UCSD-AML1 (cell line): ENCODE measurements around the gene CHIT1.

Experiments
- DNase-seq: peaks from one replicate; lab custom pipeline; 2025; ENCODE audit not compliant: unreplicated experiment; lab: John Stamatoyannopoulos, UW

CHIT1 gene

DNA sequence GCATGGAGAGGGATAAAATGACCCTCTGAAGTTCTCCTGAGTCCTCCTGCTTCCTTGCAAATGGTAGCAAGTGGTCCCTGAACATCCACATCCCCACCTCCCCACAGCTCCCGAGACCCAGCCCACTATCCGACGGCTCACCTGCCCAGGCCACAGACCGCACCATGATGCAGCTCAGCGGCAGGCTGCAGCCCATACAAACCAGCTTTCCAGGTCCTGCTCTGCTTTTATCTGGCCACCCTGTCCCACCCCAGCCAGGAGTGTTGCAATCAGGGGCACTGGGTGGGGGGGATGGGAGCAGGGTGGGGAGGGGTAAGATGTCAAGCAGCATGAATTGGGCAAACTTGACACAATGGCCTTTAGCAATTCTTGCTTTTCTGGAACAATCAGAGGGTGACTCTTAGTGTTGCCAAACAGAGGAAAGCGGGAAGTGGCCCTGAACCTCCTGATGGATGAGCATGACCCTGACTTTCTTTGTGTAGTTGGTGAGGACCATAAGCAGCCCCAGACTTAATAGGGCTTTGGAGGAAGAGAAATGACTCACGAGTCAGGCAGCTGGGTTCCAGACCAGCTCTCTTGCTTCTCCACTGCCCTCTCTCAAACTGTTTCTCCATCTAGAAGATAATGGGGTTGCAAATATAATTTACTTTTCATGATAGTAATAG is at the start of gene CHIT1:
TSS of gene CHIT1 (minus strand) at position 203 of the 665 bp plus-strand sequence. CDS start at position 166, 37 bp downstream.
- DNase-seq: no peak

DNA sequence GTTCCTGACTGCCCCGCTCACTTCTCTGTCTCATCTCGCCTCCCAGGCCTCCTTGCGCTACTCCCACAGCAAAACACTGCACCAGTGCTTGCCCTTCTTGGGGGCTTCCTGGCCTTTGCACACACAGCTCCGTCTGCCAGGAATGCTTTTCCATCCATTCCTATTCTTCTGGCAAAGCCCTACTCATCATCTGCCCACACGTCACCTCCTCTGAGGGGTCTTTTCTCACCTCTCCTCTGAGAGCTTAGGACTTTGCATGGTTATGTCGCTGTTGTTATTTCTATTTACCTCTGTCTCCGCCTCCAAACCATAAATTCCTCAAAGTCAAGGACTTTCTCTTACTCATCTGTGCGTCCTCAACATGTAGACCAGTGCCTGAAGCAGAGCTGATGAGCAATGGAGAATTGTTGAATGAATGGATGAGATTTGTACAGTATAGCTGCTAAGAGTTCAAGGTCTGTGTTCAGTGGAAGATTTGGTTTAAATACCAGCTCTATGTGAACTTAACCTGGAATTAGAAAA is 49.5 kb upstream of the CHIT1 start:
- DNase-seq: no peak

DNA sequence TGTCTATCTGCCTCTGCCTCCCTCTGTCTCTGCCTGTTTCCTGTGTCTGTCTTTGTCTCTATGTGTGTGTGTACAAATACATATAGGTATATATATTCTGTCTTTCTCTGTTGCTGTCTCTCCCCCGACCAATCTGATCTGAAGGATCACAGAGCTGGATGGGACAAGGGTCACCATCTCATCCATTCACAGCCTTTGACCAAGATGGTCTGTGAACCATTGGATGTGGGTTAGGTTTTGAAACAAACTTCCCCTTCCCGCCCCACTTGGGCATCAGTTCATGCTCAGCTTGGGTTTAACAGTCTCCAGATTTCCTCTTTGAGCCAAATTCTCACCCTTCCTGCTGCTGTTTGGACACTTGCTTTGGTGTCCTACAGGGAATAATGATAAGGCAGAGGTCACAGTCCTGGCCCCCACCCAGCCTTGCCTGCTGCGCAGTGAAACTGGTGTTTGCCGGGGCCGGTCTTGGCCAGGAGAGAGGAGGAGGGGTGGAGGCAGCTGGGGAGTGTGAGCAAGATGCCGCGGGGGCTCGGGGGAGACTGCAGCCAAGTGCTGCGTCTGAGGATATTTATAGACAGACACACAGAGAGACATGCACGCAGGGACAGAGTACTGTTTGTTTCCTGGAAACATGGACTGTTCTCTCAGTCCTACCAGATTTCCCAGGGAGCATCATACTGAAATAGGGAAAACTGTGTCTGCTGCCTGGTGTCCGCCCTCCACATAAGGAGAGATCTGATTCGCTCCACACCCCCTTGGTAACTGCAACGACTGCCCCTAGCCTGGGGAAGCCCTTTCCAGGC is 48.8 kb upstream of the CHIT1 start:
- no peak for DNase-seq

DNA sequence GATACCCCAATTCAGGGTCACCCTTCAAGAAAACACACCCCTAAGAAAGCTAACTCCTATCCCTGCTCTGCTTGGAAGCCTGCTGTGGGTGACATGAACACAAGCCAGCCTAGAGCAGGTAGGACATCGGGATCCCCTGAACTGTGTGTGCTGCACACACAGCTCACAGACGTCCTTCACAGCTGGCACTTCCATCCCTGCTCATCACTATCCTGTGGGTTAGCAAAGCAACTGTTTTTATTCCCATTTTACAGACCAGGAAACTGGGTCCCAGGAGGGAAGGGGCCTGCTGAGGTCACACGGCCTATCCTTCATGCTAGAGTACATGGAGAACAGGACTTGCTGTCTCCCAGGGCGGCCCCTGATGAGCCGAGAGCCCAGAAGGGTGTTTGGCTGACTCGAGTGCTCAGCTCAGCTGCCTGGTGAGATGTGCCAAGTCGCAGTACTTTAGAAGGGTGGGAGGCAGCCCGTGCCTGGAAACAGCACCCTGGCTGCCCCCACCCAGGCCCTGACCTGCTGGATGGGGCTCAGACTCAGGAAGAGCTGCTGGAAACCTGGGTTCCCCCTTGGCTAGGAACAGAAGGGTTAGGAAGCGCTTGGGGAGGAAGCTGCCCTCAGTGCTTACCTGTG is 47.6 kb upstream of the CHIT1 start:
- no peak for DNase-seq

DNA sequence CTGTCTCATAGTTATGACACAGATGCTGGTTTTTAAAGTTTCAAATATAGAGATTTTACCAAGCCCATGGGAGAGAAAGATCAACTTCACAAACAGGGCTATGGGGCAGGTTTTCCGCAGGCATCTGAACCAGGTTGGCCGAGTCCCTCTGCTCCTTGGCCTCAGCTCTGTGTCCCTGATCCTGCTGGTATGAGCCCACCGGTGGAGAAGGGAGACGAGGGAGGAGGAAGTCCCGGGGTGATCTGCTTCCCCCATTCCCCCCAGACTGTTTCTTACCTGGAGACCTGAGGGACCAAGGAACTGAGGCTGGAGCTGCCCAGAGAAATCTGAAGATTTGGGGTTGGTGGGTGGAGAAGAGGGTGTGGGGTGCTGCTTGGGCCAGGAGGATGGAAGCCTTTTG is 46.9 kb upstream of the CHIT1 start:
- no peak for DNase-seq

DNA sequence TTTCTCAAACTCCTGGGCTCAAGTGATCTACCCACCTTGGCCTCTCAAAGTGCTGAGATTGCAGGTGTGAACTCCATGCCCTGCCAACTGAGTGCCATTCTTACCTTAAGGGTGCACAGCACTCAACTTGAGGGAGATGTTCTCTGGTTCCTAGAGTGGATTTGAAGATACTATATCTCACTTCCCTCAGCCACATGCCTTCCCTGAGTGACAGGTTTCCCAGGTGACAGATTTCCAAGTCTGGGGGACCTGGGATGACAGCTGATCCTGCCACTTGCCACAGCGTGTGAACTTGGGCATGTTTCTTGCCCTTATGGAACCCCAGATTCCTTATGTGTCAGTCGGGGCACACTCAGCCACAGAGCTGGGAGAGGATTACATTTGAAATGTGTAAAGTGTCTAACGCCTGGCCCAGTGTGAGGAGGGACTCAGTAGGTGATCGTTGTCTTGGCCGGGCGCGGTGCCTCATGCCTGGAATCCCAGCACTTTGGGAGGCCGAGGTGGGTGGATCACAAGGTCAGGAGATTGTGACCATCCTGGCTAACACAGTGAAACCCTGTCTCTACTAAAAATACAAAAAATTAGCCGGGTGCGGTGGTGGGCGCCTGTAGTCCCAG is 46.3 kb upstream of the CHIT1 start:
- no peak for DNase-seq

DNA sequence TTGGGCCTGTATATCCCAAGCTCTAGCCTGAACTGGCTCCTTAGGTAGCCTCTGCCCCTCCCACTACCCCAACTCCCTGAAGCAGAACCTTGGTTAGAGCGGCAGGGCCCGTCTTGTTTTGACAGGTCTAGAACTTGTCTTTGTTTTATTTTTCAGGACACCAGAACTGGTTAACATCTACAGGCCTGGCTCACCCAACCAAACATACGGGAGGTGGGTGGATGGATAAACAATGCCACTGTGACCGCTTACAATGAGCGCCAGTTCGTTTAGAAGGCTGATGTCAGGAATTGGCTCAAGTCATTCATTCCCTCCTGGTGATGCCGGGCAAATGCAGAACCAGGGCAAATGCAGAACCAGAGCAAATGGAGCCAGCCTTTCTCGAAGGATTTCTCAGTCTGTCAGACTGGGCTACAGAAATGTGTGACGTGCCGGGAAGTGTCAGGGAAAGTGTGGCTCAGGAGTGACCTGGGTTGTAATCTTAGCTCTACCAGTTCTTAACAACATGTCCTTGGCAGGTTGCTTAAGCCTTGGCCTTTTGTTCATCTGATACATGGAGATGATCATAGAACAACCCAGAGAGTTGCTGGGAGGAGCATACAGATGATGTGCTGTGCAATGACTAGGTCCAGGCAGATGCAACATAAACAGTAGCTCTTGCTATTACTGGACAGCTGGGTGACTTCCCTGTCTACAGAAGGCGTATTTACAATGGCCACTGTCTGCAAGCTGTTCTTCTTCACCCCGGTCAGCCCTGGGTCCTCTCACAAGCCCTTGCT is 45.3 kb upstream of the CHIT1 start:
- DNase-seq: no peak

DNA sequence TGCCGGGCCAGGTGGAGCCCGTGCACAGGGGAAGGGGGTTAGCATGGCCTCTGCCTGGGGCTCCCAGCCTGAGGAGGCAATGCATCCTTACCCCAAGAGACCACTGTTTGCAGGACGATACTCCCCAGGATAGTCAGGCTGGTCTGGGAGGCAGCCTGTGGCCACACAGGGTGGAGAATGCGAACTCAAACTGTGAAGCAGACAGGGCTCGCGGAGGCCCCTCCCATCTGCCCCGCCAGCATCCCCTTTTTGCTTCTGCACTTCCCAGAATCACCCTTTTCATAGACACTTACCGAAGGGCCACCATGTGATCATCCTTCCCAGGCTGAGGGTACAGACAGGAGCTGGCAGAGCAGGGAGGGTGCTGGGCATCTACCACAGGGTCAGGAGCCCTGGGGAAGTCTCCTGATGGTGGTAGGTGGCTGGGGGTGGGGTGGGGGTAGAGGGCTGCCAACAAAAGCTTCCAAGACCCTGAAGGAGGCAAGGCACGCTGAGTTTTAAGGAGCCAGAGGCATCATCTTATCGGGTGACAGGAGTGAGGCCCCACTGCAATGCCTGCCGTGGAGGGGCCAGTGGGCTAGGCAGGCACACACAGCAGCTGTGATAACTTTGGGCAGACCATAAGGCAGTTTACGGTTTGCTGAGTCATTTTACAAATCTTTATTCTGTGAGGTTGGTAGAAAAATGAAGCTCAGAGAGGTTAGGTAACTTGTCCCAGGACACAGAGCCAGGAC is 44.6 kb upstream of the CHIT1 start:
- no peak for DNase-seq

DNA sequence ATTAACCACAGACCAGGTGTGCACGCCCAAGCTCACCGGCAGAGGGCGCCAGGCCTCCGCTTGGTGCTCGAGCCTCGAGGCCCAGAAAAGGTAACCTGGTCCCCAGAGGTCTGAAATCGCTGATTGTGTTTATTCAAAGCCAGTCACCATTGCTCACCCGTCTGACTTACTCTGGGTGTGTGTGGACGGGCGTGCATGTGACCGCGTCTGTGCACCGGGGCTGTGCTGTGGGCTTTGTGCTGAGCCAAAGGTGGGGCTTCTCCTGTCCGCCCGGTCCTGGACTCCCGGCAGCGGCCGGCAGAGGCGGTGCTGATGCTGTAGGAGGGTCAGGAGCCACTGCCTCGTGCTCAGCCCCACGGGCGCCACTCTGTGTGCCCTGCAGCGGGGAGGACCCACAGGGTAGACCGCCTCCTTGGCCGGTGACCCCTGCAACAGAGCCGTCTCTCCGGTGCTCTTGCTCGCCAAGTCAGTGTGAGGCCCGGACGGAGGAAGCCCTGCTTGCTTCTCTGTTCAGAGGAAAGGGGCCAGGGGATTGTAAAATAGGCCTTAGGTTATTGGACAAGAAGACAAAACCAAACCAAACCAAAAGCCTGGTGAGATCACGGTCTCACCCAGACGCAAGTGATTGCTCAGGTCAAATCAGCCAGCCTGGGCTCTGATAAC is 43.9 kb upstream of the CHIT1 start:
- DNase-seq: peak; percentile 81

DNA sequence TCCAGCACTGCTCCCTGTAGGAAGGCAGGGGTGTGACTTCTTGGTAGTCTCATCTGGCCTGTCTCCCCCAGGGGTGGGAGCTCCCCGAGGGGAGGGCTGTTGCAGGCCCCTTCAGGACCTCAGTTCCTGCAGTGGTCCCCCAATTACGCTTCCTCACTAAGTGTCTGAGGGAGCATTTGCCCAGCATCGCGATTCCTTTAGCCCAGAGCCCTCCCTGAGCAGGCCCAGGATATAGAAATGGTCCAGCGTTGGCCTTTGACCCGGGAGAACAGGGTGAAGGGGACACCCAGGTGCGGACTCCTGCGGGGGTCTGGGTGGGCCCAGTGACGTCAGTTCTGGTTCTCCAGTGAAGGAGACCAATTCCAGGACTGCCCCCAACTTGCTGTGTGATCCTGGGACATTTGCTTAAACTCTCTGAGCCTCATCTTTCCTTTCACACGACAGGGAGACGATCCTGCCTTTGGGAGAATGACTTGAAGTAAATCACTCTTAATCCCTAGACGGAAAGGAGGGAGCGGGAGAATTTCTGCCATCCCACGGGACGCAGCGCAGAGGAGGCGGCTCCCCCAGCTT is 43.2 kb upstream of the CHIT1 start:
- no peak for DNase-seq

DNA sequence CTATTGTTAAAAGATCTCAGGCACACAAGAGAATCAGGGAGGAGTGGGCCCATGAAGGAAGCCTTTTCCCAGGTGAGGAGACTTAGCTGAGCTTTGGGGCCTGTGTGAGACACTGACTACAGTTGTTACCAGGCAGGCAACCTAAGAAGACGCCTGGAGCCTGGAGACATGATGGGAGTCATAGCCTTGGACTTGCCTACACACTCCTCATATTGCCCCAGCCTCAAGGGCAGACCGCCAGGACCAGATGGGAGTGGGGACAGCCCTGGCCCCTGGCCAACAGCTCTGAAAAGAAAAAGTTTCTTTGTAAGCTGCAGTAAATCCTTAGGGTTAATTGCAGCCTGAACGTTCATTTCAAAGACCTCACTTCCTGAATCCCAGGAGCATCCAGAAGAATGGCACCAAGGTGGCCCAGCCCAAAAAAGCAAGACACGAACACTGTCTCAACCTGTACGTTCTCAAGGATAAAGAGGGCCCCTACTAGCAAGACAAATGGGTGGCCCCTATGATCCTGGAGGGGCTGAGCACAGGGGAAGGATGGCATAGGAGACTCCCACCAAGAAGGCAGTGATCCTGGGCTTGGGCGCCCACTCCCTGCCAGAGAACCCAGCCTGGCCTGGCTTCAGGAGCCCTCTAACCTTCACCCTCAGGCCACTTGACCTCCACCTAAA is 42.6 kb upstream of the CHIT1 start:
- no peak for DNase-seq

DNA sequence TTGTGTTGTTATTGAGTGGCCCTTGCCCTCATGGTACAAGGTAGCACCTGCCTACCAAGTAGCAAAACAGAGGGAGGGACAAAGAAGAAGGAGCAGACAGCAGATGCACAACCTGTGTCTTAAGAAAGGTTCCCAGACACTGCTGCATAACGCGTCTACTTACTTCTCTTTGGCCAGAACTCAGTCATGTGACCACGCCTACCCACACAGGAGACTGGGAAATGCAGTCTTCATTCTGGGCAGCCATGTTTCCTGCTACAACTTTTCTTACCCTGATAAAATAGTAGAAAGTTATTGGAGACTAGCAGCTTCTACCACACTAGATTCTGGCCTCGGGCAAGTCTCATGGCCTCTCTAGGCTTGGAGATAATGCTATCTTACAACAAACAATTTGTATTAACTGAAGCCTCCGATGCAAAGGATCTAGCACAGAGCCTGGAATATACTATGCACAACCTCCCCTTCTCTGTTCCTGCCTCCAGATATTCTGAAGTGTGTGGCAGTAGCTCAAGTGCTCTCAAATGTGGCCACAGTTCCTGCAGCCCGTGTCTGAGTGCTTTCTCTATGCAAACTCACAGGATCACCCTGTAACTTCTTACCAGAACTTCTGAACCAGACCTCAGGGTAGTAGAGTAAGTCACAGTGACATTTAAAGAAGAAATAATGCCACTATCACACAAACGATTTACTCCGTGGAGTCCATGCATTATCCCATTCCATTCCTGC is 41.7 kb upstream of the CHIT1 start:
- DNase-seq: peak; percentile 46

DNA sequence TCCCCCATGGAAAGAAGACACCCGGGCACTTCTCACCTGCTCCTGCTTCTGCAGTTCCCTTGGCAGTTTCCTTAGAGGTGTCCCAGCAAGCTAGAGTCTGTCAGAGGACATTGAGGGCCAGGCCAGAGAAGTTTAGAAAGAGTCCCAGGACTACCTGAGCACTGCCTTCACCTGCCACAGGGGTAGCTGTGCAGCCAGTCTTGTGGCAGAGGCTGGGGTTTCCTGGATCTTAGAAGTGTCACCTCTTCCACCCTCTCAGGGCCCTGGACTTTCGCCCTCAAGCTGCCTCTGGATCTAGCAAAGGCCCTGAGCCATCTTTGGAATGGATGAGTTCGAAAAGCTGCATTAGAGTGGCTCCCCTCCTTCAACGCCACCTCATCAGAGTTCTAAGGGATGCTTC is 41.0 kb upstream of the CHIT1 start:
- no peak for DNase-seq

DNA sequence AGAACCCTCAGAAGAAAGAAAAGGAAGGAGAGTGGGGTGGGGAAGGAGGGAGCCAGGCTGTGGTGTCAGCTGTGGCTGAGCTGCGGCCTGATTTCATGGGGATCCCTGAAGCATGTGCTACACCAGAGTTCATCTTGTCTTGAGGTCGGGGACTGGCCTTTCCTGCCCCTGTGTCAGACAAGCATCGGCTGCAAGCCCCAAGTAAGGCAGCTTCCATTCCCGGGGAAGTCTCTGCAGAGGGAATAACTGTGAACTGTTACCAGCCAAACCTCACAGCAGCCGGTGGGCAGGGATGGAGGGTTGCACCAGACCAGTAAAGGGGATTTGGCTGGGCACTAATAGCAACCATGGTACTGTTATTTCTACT is 40.2 kb upstream of the CHIT1 start:
- no peak for DNase-seq

DNA sequence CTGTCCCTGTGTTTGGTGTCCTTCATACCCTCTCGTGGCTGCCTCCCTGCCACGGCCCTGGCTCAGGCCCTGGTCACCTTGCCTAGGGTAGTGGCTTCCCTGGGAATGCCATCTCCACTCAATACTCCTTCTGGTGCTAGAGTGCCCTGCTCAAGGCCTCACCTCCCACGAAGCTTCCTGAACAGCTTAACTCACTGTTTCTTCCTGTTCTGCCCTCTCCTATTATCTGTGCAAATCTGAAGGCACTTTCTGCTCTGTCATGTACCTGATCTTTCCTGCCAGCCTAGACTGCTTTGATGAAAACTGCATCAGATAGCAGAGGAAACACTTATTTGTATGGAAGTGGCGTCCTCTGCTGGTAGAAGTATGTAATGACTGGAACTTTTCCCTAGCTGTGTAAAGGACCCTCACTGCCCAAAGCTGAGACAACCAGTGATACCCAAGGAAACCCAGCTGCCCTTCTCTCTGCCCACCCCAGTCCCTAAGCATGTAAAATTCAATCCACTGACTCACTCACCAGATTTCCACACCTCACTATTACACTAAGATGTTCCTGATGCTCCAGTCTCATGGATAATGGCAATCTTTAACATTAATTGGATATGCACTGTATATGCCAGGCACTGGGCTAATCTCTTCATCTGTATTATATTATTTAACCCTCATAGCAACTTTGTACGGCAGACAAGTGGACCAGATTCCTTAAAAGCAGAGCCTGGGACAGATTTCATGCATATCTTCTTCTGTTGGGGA is 39.6 kb upstream of the CHIT1 start:
- no peak for DNase-seq

DNA sequence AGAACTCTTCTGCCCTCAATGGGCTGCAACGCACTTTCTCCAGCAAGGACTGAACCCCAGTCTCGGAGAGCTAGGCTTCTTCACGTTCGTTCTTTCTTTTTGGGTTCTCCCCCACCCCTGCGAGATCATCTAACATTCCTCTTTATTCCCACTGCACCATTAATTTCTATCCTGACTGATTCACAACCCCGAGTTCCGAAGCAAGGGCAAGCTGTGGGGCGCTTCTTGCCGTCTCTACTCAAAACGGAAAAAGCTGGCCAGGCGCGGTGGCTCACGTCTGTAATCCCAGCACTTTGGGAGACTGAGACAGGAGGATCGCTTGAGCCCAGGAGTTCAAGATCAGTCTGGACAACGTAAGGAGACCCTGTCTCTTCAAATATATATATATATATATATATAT is 38.4 kb upstream of the CHIT1 start:
- DNase-seq: no peak

DNA sequence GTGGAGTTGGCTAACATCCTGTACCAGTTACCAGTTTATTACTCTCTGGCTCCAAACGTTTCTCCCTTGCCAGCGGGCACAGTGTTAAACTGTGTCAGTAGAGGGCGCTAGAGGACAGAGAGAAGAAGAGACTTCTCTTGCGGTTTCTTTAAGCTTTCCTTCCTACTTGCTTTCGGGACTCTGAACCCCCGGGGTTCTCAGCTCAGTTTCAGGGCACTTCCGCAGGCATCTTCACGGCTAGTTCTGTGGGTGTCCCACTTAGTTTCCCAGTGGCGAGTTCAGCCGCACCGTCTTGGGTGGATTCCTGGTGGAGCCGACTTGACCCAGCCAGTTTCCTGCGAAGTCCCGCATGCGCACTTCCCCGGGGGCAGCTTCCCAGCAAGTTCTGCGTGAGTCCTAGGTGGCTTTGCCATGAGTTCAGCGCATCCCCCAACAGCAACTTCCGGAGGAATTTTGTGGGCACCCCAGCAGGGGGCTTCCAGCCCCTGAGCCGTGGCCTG is 37.9 kb upstream of the CHIT1 start:
- DNase-seq: peak; percentile 81
